HL-60/S4 (cell line): ENCODE measurements around the gene PRKAR1A.
"Not testable (repeated sequence)": the region's sequence is repeated elsewhere in the genome, so short reads cannot be mapped to it uniquely, and the experiment has no call there.

Source experiments
- in situ Hi-C: fragments of 300-500 bp; cut with MboI; formaldehyde crosslinking; loops from 2 replicates; pipeline ENCODE4 v1.14.3; 2022; ENCODE audit warnings: low sequenced_read_pairs

PRKAR1A gene

DNA sequence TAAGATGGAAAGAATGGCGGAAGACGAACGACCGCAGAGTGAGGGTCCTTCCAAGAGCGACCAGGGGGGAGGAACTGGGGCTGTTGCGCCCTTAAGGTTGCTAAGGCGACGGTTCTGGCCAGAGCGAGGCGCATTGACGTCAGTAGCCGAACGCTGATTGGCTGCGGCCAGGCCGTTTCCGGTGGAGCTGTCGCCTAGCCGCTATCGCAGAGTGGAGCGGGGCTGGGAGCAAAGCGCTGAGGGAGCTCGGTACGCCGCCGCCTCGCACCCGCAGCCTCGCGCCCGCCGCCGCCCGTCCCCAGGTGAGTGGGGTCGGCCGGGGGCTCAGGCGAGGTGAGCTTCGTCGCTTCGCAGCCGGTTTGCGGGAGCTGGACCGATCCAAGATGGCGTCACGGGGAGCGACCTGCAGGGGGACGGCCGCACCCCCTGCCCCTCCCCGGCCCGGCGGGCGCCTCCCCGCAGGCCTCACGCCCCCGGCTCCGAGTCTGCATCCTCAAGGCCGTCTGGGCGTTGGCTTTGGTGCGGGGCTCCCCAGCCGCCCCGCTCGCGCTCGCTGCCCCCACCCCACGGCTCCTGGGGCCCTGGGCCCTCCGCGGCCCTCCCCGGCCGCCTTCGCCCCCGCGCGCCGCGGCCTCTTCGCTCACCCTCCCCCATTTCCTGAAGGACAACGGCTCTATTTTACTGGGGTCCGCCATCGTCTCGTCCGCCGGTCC lies at the start of gene PRKAR1A:
PRKAR1A (plus strand) TSS at position 184 of the 713 bp plus-strand sequence. CDS start 2,970 bp downstream, outside the sequence.
- in situ Hi-C loops = no loop called here

GRCh38 chr17:68463211-68464019 lies 48.8 kb upstream of the PRKAR1A start:
- in situ Hi-C loops = loop anchor here (10.0 to 25.0 kb wide), 2 partner anchors 289 to 426 kb away; partner anchors contain the start of gene KPNA2

DNA sequence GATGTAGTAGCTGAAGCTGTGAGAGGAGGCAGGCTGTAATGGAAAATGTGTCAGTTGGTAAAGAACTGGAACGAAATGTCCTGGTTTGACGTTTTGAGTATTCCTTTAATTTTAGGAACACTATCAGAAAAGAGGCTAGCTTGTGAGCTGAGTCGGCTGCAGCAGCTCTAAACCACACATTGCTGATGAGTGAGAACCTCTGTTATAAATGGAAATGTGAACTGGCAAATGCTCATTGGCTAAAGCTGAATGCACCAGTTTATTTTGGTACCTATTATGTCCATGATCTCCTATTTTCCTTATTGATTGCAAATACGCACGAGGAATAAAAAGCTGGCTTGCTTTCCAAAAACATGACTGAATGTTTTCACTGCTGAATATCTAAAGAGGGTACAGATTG lies 43.9 kb upstream of the PRKAR1A start:
- in situ Hi-C loops = loop anchor here (10.0 to 25.0 kb wide), 2 partner anchors 294 to 431 kb away; partner anchors contain the start of gene KPNA2

GRCh38 chr17:68468788-68469187 lies 43.4 kb upstream of the PRKAR1A start:
- in situ Hi-C loops = loop anchor here (10.0 to 25.0 kb wide), 2 partner anchors 294 to 431 kb away; partner anchors contain the start of gene KPNA2

GRCh38 chr17:68470961-68471360 lies 41.3 kb upstream of the PRKAR1A start:
- in situ Hi-C loops = loop anchor here (25.0 kb wide), 1 partner anchor 434 kb away; the partner anchor contains the start of gene KPNA2

GRCh38 chr17:68480885-68481284 lies 31.3 kb upstream of the PRKAR1A start:
- in situ Hi-C loops = no loop called here

- in situ Hi-C loops = no loop called here
These were observed 29.6 kb upstream of the PRKAR1A start for GRCh38 chr17:68482576-68483041.

GRCh38 chr17:68484458-68484857 lies 27.8 kb upstream of the PRKAR1A start:
- in situ Hi-C loops = no loop called here

DNA sequence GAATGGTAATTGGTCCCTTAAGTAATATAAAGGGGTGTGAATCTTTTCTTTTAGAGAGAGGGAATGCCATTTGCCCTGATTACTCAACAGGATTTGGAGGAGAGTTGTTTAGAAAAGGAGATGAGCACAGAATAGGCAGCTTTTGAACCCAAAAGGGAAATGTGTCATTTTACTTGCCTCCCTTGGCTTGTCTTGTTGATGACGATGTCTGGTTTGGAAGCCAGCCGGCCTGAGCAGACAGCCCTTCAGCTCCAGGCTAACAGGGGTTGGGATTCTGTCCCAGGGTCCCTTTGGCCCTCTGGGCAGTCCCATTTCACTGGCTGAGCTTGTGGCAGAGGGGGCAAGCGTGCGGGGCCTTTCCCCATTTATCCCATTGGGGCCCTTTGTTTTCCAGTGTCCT lies 22.3 kb upstream of the PRKAR1A start:
- in situ Hi-C loops = no loop called here

GRCh38 chr17:68491381-68492231 lies 20.6 kb upstream of the PRKAR1A start:
- in situ Hi-C loops = no loop called here

GRCh38 chr17:68492394-68493054 lies 19.7 kb upstream of the PRKAR1A start:
- in situ Hi-C loops = not testable (repeated sequence)

DNA sequence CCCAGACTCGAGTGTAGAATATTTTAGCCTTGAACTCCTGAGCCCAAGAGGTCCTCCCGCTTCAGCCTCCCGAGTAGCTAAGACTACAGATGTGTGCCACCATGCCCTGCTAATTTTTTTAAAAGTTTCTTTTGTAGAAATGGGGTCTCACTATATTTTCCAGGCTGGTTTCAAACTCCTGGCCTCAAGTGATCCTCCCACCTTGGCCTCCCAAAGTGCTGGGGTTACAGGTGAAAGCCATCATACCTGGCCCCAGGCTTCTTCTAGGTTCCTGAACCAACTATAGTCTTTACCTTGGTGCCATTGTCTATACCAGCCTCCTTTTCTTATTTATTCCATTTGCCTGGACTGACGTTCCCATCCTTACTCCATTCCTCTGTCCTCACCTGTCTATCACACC lies 17.1 kb upstream of the PRKAR1A start:
- in situ Hi-C loops = no loop called here

DNA sequence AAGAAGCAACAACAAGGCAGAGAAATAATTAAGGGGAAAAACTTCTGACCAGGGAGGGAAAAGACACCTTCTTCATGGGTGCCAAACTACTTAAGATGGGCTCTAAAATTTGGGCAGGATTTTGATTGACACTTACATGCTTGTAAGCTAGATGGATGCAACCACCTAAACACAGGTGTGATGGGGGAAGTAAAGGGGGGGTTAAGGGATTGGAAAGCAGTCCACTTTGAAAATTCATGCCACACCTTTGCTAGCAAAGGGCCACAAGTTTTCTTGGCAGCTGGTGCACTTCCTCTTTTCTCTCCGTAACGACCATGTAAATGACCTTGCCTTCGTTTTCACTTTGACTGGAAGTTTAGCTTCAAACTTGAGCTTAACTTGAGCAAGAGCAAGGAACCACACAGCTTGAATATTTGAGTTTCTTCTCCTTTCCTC lies 14.3 kb upstream of the PRKAR1A start:
- in situ Hi-C loops = no loop called here

- in situ Hi-C loops = no loop called here
These were observed 13.5 kb upstream of the PRKAR1A start for GRCh38 chr17:68498479-68499326.

GRCh38 chr17:68499587-68499986 lies 12.6 kb upstream of the PRKAR1A start:
- in situ Hi-C loops = no loop called here

- in situ Hi-C loops = no loop called here
These were observed 11.2 kb upstream of the PRKAR1A start for GRCh38 chr17:68501074-68501473.

DNA sequence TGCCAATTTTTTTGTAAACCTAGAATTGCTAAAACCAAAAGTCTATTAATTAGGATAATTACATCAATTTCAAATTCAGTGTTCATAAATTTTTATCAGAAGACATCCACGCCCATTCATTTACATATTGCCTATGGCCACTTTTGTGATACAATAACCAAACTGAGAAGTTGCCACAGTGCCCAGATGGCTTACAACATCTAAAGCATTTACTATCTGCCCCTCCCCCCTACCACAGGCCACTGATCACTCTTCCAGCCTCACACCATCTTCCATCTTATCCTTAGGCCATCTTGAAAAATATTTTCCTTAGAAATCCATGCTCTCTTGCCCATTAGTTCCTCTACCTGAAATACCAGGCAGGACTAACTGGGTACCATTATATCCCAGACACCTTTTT lies 6.3 kb upstream of the PRKAR1A start:
- in situ Hi-C loops = no loop called here

DNA sequence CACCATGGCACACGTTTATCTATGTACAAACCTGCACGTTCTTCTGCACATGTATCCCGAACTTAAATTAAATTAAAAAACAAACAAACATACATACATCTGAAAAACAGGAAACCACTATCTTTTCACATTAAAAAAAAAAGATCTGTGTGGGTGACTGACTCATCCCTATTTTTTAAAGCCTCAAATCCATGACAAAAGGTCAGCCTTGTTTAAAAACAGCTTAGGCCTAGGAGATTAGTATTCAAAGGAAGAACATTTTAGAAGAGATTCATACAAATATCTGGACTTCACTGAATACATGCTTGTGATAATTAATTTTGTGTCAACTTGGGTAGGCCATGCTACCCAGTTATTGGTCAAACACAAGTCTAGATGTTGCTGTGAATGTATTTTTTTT lies 4.7 kb upstream of the PRKAR1A start:
- in situ Hi-C loops = no loop called here
